ENCODE data around the gene PRR22. TPM values are rescaled to one million over a fixed set of nuclear protein-coding genes. Genes with fewer than 3 reads are reported as not detected.

PRR22 gene
- total and polyA plus RNA-seq, 2 donors (not counting 3 experiments of a cell fraction or from before 2014, with no cell fraction given), result 1.4 to 3.4 TPM

- no TSS peak for BruUV-seq (replicated peaks)
- ChIA-PET CTCF (no interaction called here), POLR2A (no interaction called here)
- DNase-seq (ENCODE audit: low read depth, low spot score) (no peak), FAIRE-seq (no peak)
- H3K9me3 ChIP-seq (replicated peaks; ENCODE audit: control insufficient read depth, insufficient read depth, low read length), result no peaks in the 10 kb centered on the region
- no peak overlapping the region for H3K9ac ChIP-seq (replicated peaks; ENCODE audit: extremely low read depth, insufficient read depth, low read length)
- no peaks in the 10 kb centered on the region for H4K20me1 ChIP-seq (replicated peaks; ENCODE audit: control insufficient read depth, extremely low read depth, insufficient read depth, low read length)
- no peak overlapping the region for H3K4me2 ChIP-seq (ENCODE audit: insufficient read depth, low read length)
- intact Hi-C loops (cut with micrococcal nuclease) (no loop called here), dilution Hi-C loops (cut with MboI; ENCODE audit: extremely low pct_ligation_motif_present, low sequenced_read_pairs) (no loop called here)
- H2AFZ ChIP-seq (ENCODE audit: low read depth, low read length), result no peak overlapping the region
- H3K27ac ChIP-seq (ENCODE audit: insufficient read depth, low read depth, low read length), result no peak overlapping the region
- H3K4me3 ChIP-seq (replicated peaks in 1 of 3; ENCODE audit: insufficient read depth in 1 of 3, low read depth in 1 of 3, low read length in 3 of 3), result no peak overlapping the region
- TF ChIP-seq POLR2A (IDR thresholded peaks at IDR 0.05; ENCODE audit: low read depth, low read length) (no peak), MYC (IDR thresholded peaks at IDR 0.05; ENCODE audit: low read depth, low read length) (no peak), GATA2 (IDR thresholded peaks at IDR 0.05; ENCODE audit: insufficient read depth, insufficient read length, low read depth, low read length) (no peak), FOS (IDR thresholded peaks at IDR 0.05; ENCODE audit: borderline replicate concordance, insufficient read depth, low read length) (no peak)
- no peaks in the 10 kb centered on the region for H3K27me3 ChIP-seq (ENCODE audit: control insufficient read depth in 2 of 2, insufficient read depth in 2 of 2, low read length in 2 of 2)
- H3K79me2 ChIP-seq (ENCODE audit: control insufficient read depth, insufficient read depth, low read length), result no peaks in the 10 kb centered on the region
- no peaks in the 10 kb centered on the region for H3K36me3 ChIP-seq (ENCODE audit: control insufficient read depth in 2 of 2, extremely low read depth in 1 of 2, insufficient read depth in 2 of 2, low read length in 2 of 2)
- H3K4me1 ChIP-seq (ENCODE audit: control insufficient read depth, extremely low read depth, insufficient read depth, low read length), result no peaks in the 10 kb centered on the region
- no peaks in the 10 kb centered on the region for H3K9me1 ChIP-seq (replicated peaks; ENCODE audit: control insufficient read depth, extremely low read depth, insufficient read depth, low read length)
Observed at GRCh38 chr19:5762608-5763217, 21.8 kb downstream of the PRR22 start.

- Histone ChIP-seq H2AFZ (ENCODE audit: low read depth, low read length) (no peak overlapping the region), H3K4me2 (ENCODE audit: insufficient read depth, low read length) (no peak overlapping the region), H3K9me3 (replicated peaks; ENCODE audit: control insufficient read depth, insufficient read depth, low read length) (no peaks in the 10 kb centered on the region), H3K4me1 (ENCODE audit: control insufficient read depth, extremely low read depth, insufficient read depth, low read length) (no peaks in the 10 kb centered on the region), H3K9me1 (replicated peaks; ENCODE audit: control insufficient read depth, extremely low read depth, insufficient read depth, low read length) (no peaks in the 10 kb centered on the region), H3K36me3 (ENCODE audit: control insufficient read depth in 2 of 2, extremely low read depth in 1 of 2, insufficient read depth in 2 of 2, low read length in 2 of 2) (no peaks in the 10 kb centered on the region), H3K27me3 (ENCODE audit: control insufficient read depth in 2 of 2, insufficient read depth in 2 of 2, low read length in 2 of 2) (no peaks in the 10 kb centered on the region), H3K79me2 (ENCODE audit: control insufficient read depth, insufficient read depth, low read length) (no peaks in the 10 kb centered on the region), H3K4me3 (replicated peaks in 1 of 3; ENCODE audit: insufficient read depth in 1 of 3, low read depth in 1 of 3, low read length in 3 of 3) (no peak overlapping the region), H4K20me1 (replicated peaks; ENCODE audit: control insufficient read depth, extremely low read depth, insufficient read depth, low read length) (no peaks in the 10 kb centered on the region), H3K9ac (replicated peaks; ENCODE audit: extremely low read depth, insufficient read depth, low read length) (no peak overlapping the region), H3K27ac (ENCODE audit: insufficient read depth, low read depth, low read length) (no peak overlapping the region)
- DNase-seq (ENCODE audit: low read depth, low spot score) (no peak), FAIRE-seq (no peak)
- TF ChIP-seq POLR2AphosphoS5 (IDR thresholded peaks at IDR 0.05; ENCODE audit: insufficient read depth, low read depth, low read length) (no peak), MAX (IDR thresholded peaks at IDR 0.05; ENCODE audit: insufficient read depth, insufficient read length) (no peak), POLR2A (IDR thresholded peaks at IDR 0.05; ENCODE audit: low read depth, low read length) (no peak), CTCF (IDR thresholded peaks at IDR 0.05; ENCODE audit: extremely low read depth in 1 of 2, insufficient read depth in 1 of 2, low read depth in 1 of 2, low read length in 2 of 2) (no peak), JUN (IDR thresholded peaks at IDR 0.05; ENCODE audit: borderline replicate concordance, insufficient read depth, insufficient read length, low read depth) (no peak), FOS (IDR thresholded peaks at IDR 0.05; ENCODE audit: borderline replicate concordance, insufficient read depth, low read length) (no peak), EZH2 (IDR thresholded peaks at IDR 0.05; ENCODE audit: borderline replicate concordance, low read depth, low read length, severe bottlenecking) (no peak), GATA2 (IDR thresholded peaks at IDR 0.05; ENCODE audit: insufficient read depth, insufficient read length, low read depth, low read length) (no peak), MYC (IDR thresholded peaks at IDR 0.05; ENCODE audit: low read depth, low read length) (no peak)
- ChIA-PET POLR2A (no interaction called here), CTCF (no interaction called here)
- intact Hi-C loops (cut with micrococcal nuclease) (no loop called here), dilution Hi-C loops (cut with MboI; ENCODE audit: extremely low pct_ligation_motif_present, low sequenced_read_pairs) (no loop called here)
- BruUV-seq (replicated peaks), result no TSS peak
Observed at GRCh38 chr19:5753743-5754142, 30.8 kb downstream of the PRR22 start.

Data from endothelial cell of umbilical vein (primary cell).